ENCODE results near the gene SHBG. TPM values are rescaled to one million over a fixed set of nuclear protein-coding genes. Genes with fewer than 3 reads are reported as not detected.

SHBG gene
- total and polyA plus RNA-seq, 2 of the 8 experiments (the other 6 are each of a cell fraction or from before 2014, with no cell fraction given) = 1.1 to 1.2 TPM

GRCh38 chr17:7589891-7590691 is 39.8 kb upstream of the SHBG start, which contains the start of gene SOX15 (continued):
- TF ChIP-seq SIX5 (IDR thresholded peaks at IDR 0.05; ENCODE audit: low read depth, low read length) (no peak), SIN3A (conservative IDR thresholded peaks at IDR 0.05 in 1 of 2, IDR thresholded peaks at IDR 0.05 in 1 of 2; ENCODE audit: low read depth in 1 of 2, low read length in 2 of 2) (0 out of 4 replicates have a peak, but pooled peaks of 1 of the 2 experiments have one; percentile 19), HDAC6 (IDR thresholded peaks at IDR 0.05; ENCODE audit: low read depth, low read length) (no peak), RAD21 (IDR thresholded peaks at IDR 0.05 in 1 of 2, conservative IDR thresholded peaks at IDR 0.05 in 1 of 2; ENCODE audit: low read depth in 2 of 2, low read length in 2 of 2) (no peak), EGR1 (IDR thresholded peaks at IDR 0.05; ENCODE audit: borderline replicate concordance, low read depth, low read length) (no peak), SP2 (IDR thresholded peaks at IDR 0.05; ENCODE audit: low read length) (no peak), MAFK (IDR thresholded peaks at IDR 0.05; ENCODE audit: low read depth, low read length) (no peak), ASH2L (IDR thresholded peaks at IDR 0.05; ENCODE audit: low read length) (no peak), TCF12 (IDR thresholded peaks at IDR 0.05; ENCODE audit: low read depth, low read length) (0 out of 2 replicates have a peak, but pooled peaks have one; percentile 5), SRF (IDR thresholded peaks at IDR 0.05; ENCODE audit: low read depth, low read length) (no peak), KDM5A (IDR thresholded peaks at IDR 0.05; ENCODE audit: low read length) (no peak), CTBP2 (IDR thresholded peaks at IDR 0.05; ENCODE audit: borderline replicate concordance, insufficient read depth, insufficient read length, low read length) (no peak), BCL11A (IDR thresholded peaks at IDR 0.05; ENCODE audit: low read depth in 2 of 2, low read length in 2 of 2) (no peak), TAF7 (optimal IDR thresholded peaks at IDR 0.05; ENCODE audit: borderline replicate concordance, low read depth, low read length) (peak; percentile 48), CHD2 (IDR thresholded peaks at IDR 0.05; ENCODE audit: low read length) (no peak), POLR2AphosphoS5 (IDR thresholded peaks at IDR 0.05; ENCODE audit: low read depth, low read length) (peak; percentile 64; the same call in 1 of the 2 replicates)
- TF ChIP-seq, protein P1, sequence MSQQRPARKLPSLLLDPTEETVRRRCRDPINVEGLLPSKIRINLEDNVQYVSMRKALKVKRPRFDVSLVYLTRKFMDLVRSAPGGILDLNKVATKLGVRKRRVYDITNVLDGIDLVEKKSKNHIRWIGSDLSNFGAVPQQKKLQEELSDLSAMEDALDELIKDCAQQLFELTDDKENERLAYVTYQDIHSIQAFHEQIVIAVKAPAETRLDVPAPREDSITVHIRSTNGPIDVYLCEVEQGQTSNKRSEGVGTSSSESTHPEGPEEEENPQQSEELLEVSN (IDR thresholded peaks at IDR 0.05) = no peak
- TF ChIP-seq, protein P2, sequence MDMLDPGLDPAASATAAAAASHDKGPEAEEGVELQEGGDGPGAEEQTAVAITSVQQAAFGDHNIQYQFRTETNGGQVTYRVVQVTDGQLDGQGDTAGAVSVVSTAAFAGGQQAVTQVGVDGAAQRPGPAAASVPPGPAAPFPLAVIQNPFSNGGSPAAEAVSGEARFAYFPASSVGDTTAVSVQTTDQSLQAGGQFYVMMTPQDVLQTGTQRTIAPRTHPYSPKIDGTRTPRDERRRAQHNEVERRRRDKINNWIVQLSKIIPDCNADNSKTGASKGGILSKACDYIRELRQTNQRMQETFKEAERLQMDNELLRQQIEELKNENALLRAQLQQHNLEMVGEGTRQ (IDR thresholded peaks at IDR 0.05; ENCODE audit: low read length) = no peak
